Osteocyte (in vitro differentiated cells): ENCODE data around the gene SFXN1. TPM values are rescaled to one million over a fixed set of nuclear protein-coding genes. Genes with fewer than 3 reads are reported as not detected.

Source experiments
- DNase-seq: peaks from one replicate; pipeline ENCODE4 v3.0.0; 2021; ENCODE audit warnings: mixed read lengths; ENCODE audit not compliant: unreplicated experiment; ENCODE audit errors: extremely low spot score
- H3K27ac Mint-ChIP-seq: one replicate; pipeline ENCODE4 v1.8.0; 2021; ENCODE audit warnings: mild to moderate bottlenecking, mixed read lengths; ENCODE audit not compliant: unreplicated experiment
- H3K27me3 Mint-ChIP-seq: one replicate; pipeline ENCODE4 v1.8.0; 2021; ENCODE audit warnings: mixed read lengths; ENCODE audit not compliant: unreplicated experiment
- H3K36me3 Mint-ChIP-seq: one replicate; pipeline ENCODE4 v1.8.0; 2021; ENCODE audit warnings: mixed read lengths; ENCODE audit not compliant: unreplicated experiment
- H3K4me1 Mint-ChIP-seq: one replicate; pipeline ENCODE4 v1.8.0; 2021; ENCODE audit warnings: mixed read lengths; ENCODE audit not compliant: unreplicated experiment
- H3K4me3 Mint-ChIP-seq: one replicate; pipeline ENCODE4 v1.8.0; 2021; ENCODE audit warnings: mild to moderate bottlenecking, moderate library complexity, mixed read lengths; ENCODE audit not compliant: unreplicated experiment
- H3K9me3 Mint-ChIP-seq: one replicate; pipeline ENCODE4 v1.8.0; 2021; ENCODE audit warnings: mixed read lengths; ENCODE audit not compliant: unreplicated experiment
- CTCF ChIP-seq: fragments of 200-600 bp; sonication (generic); IDR thresholded peaks from 2 replicates; pipeline ENCODE4 v1.5.0; 2021; ENCODE audit warnings: antibody characterized with exemption, mild to moderate bottlenecking, moderate library complexity
- long read RNA-seq: library from polyadenylated mRNA; unstranded; transcript quantifications from one replicate; pipeline ENCODE4 v2.0.0, GENCODE V29; 2021
- total RNA-seq: library from RNA; stranded (reverse); gene quantifications from 2 replicates; pipeline ENCODE4 v1.2.1, GENCODE V29; 2021

Gene SFXN1
- 39.7 and 44.6 TPM in 2 replicates for total RNA-seq
- long read RNA-seq, full-length matches to known transcripts, result 75 of 106 reads
- long read RNA-seq, partial matches to known transcripts, result 21 of 106 reads
- long read RNA-seq, other reads (novel, unspliced or antisense), result 10 of 106 reads

DNA sequence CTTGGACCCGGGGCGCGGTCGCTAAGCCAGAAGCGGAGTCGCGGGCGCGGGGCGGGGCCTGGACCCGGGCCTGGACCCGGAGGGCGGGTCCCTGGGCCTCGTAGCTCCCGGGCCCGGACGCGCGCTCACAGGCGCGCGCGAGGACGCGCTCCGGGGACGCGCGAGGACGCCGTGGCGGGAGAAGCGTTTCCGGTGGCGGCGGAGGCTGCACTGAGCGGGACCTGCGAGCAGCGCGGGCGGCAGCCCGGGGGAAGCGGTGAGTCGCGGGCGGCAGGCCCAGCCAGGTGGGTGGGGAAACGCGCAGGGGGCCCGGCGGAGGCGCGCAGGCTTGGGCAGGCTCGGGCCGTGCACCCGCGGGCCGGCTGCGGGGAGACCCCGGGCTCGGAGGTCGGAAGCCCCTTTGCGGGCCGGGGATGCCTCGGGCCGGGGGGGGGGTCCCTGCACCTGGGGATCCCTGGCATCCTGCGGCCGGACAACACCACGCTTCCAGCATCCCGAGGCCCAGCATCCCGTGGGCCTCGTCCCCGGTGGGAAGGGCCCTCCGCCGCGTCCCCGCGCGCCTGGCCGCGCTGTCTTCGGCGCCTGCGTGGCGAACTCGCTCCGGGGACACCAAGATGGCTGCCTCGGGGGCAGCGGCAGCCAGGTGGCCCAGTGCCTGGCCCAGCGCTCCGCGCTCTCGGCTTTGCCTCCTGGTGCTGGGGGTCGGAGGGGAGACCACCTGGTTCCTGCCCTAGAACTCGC is at the start of gene SFXN1:
Gene SFXN1 (plus strand): TSS at position 177 of the 741 bp plus-strand sequence. CDS start 13,544 bp downstream, outside the sequence.
- H3K27ac Mint-ChIP-seq, result peak within 1 kb of the TSS; percentile 68
- peaks cover 13% of the 10 kb centered on the region for H3K36me3 Mint-ChIP-seq
- TF ChIP-seq CTCF, result no peak
- DNase-seq, result peak; percentile 90
- peak within 1 kb of the TSS; percentile 90 for H3K4me3 Mint-ChIP-seq
- H3K4me1 Mint-ChIP-seq, result peaks cover 21% of the 10 kb centered on the region
- H3K9me3 Mint-ChIP-seq, result no peaks in the 10 kb centered on the region
- H3K27me3 Mint-ChIP-seq, result peaks cover 26% of the 10 kb centered on the region

- no peaks in the 10 kb centered on the region for H3K4me1 Mint-ChIP-seq
- peaks cover 16% of the 10 kb centered on the region for H3K27me3 Mint-ChIP-seq
- no peaks in the 10 kb centered on the region for H3K9me3 Mint-ChIP-seq
- H3K36me3 Mint-ChIP-seq, result no peaks in the 10 kb centered on the region
- H3K27ac Mint-ChIP-seq, result no peak overlapping the region
- no peak for DNase-seq
- no peak overlapping the region for H3K4me3 Mint-ChIP-seq
- no peak for TF ChIP-seq CTCF
Observed at GRCh38 chr5:175434800-175435199, 43.6 kb upstream of the SFXN1 start.

GRCh38 chr5:175436359-175436758 is 42.0 kb upstream of the SFXN1 start:
- no peak for TF ChIP-seq CTCF
- no peaks in the 10 kb centered on the region for H3K36me3 Mint-ChIP-seq
- no peak overlapping the region for H3K4me3 Mint-ChIP-seq
- no peak for DNase-seq
- H3K9me3 Mint-ChIP-seq, result no peaks in the 10 kb centered on the region
- no peaks in the 10 kb centered on the region for H3K4me1 Mint-ChIP-seq
- no peak overlapping the region for H3K27ac Mint-ChIP-seq
- peaks cover 30% of the 10 kb centered on the region for H3K27me3 Mint-ChIP-seq

DNA sequence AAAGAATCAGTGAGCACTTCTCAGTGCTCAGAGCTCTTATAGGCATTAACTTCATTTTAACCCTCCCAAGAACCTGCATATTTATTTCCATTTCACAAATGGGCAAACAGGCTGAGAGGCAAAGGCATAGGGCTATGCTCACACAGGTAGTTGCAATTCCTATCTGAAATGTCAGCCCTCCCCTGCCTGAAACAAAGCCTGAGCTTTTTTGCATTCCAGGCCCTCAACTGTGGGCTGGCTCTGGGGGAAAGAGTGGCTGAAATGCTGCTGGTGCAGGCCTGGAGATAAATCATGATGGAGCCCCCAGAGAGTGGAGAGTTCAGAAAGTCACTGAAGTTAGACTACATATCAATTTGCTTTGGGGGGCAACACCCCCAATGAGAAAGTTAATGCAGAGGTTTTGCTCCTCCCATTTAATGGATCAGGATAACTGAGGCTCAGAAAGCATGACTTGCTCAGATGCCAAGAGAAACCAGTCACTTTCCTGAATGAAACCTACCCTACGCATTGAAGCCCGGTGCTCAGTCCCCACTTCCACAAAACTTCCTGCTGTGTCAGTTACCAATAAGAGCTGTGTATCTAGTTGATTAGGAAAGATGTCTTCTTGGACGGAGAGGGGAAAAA is 40.0 kb upstream of the SFXN1 start:
- no peaks in the 10 kb centered on the region for H3K36me3 Mint-ChIP-seq

More for the DNA sequence above, 40.0 kb upstream of the SFXN1 start:
- Mint-ChIP-seq H3K4me1 (no peaks in the 10 kb centered on the region), H3K27me3 (peaks cover 50% of the 10 kb centered on the region), H3K27ac (no peak overlapping the region), H3K4me3 (no peak overlapping the region), H3K9me3 (no peaks in the 10 kb centered on the region)
- DNase-seq, result no peak
- TF ChIP-seq CTCF, result no peak
